GM19025 (cell line): ENCODE data around the gene KCNJ2.

Experiments used
- ATAC-seq: cut with Tn5 transposase; IDR thresholded peaks from one replicate; pipeline ENCODE4 v1.9.1; 2021; ENCODE audit warnings: mild to moderate bottlenecking, low read depth, moderate library complexity; ENCODE audit not compliant: unreplicated experiment

KCNJ2 gene

DNA sequence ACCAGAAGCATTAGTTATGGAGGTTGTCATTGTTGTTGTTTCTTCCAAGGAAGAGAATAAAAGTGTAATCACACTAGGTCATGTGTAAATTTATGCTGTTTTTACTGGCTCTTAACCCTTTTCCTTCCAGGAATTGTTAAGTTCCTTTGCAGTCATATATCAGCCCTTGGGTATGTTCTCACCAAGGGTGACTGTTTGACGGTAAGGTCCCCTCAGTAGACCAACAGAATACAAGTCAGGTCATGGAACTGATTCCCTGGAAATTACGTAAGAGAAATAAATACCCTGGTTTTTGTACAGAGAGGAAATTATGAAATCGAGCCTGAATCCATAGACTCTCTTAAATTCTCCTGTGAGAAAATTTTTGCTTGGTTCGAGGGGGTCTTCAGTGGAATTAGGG lies 11.2 kb upstream of the KCNJ2 start:
- no peak for ATAC-seq

DNA sequence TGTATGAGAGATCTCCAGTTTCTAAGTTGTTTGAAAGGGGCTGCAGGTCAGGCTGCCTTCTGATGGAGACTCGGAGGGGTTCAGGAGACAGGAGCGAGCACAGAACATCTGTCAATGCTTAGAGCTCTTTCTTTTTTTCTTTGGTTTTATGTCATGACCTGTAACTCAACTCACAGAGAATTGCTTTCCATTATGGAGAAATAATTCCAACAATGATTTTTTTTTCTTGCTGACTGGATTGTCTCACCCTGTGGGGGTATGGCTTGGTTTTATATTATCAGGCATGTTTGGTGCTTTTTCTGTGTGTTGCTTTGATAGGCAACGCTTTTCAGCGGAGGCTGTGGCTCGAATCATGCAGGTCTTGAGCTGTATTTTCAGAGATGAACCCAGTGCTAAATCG lies 10.7 kb upstream of the KCNJ2 start:
- ATAC-seq, result no peak

DNA sequence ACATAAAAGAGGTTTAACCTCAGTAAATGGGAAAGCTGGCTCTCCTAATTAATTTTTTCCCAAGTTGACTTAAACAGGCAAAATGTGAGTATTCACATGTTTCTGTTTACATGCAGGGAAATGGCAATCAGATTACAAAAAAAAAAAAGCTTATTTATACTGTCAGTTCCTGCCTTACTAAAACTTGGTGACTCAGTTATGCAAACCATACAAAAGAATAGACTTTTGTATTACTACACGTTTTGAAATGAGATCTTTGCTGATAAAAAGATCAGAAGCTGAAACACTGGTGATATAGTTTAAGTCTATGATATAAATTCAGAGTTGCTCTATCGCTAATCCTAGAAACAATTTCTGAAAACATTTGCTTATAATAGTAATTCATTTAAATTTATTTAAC lies 9.4 kb upstream of the KCNJ2 start:
- no peak for ATAC-seq

DNA sequence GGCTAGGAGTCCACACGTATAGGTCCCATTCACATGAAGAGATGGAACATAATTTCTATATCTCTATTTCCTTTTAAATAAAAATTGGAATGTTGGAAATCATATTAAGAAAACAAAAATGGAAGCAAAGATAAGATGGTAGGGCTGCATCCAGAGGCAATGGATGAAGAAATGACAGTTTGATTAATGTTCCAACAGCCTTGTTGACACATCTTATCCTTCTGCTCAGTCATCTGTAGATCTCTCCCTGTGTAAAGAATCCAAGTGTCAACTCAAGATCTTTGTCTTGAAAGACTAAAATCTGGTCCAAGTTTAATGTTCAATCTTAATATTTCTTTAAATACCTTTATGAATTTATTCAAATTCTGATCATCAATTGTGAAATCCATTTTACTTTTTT lies 7.8 kb upstream of the KCNJ2 start:
- no peak for ATAC-seq

DNA sequence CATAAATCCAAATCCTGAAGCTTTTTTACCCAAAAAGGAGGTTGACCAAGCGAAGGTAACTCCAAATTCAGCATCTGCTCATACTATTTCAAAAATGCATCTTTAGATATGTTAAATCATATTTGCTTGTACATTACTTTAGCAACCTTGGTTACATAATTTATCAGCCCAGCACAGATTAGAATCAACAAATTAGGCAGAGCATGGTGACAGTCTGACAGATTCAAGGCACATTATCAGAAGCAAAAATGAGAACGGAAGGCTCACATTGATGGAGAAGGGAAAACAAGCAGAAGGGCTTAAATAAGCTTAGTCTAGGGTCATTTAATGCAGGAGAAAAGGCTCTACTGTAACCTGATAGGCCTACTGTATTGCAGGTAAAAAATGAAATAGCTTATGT lies 3.9 kb upstream of the KCNJ2 start:
- no peak for ATAC-seq

DNA sequence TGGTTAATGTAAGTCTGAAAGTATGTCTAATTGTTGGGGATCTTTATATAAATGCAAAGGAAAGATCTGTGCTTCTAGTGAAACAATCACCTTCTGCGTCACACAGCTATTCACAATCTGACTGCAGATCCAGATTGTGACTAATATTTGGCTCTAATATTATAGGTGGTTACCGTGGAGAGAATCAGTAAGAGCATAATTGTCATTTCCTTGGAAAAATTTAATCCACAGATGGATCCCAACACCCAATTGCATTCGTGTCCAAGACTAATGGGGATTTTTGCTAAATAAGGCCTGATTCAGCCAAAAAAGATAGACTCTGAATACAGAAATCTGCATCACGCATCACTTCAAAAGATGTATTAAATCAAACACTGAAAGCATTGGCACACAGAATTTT lies 2.7 kb upstream of the KCNJ2 start:
- ATAC-seq, result no peak

DNA sequence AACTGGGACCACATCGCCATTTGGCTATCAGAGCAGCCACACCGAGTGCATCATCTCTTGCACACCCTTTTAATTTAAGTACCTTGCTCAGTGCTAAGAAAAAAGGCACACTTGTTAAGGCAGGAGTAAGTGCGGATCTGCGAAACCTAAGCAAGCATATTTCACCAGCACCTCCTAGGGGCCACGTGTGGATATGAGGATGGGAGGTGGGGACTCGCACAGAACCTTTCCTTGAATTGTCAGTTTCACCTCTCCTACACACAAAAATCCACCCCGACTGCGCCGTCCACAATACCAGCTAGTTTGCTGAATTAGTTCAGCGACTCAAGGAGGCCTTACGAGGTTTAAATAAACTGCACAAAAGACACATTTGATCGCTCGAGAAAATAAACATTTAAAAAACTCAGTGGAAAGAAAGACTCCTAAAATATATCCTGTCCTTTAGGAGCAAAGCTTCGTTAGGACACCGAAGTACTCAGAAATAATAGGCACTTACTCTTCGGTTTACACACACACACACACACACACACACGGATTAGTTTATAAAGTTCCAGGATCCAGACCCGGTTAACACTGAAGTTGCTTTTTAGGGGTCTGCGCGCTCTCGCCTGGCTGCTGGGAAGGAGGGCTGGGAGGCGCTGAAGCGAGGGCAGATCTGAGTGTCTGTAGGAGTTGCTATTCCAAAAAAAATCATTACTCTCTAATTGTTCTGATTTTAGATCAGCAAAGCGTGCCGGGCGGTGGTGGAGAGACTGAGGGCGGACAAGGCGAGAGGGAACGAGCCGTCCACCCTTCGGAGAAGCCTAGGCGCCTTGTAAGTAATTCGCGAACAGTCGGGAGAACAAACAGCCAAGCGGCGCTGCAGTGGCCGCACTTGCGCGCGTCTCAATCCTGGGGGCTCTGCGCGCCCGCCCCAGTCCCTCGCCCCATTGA lies 1.0 kb upstream of the KCNJ2 start:
- ATAC-seq, result peak; percentile 14

DNA sequence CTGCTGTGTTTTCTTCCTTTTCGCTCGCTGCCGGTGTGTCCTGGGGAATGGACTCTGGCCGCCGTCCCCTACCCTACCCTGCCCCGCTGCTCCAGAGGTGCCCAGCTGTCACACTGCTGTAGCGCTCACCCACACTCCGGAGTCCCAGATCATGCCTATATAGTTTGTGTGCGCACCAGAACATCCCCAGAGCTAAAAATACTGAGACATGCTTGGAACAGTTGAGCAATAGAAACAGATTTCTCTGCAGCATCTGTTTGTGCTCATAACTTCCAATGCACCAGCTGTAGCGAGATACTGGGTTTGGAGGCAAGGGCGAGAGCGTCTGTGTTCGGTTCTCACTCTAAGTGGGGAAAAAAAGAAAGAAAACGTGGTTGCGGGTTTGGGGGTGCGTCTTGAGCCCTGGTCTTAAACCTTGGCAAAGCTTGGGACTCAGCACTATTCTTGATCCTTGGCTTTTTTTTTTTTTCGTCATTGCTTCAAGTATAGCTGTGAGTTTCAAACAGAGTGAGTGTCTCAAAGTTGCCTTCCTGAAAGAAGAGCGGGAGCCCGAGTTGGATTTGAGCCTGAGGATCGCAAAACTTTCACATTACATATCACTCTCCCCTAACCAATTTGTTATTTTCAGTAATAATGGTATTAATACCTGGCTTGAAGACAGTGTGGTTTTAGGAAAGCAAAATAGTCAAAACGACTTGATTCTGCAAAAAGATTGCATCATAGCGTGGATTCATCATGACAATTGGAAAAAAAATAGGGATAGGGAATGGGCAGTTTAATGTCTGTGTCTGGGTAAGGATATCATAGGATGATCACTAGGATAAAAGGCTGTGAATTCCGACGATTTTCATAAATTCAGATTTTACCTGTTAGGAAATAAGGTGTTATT lies 621 bp downstream of the KCNJ2 start:
- peak; percentile 7 for ATAC-seq

DNA sequence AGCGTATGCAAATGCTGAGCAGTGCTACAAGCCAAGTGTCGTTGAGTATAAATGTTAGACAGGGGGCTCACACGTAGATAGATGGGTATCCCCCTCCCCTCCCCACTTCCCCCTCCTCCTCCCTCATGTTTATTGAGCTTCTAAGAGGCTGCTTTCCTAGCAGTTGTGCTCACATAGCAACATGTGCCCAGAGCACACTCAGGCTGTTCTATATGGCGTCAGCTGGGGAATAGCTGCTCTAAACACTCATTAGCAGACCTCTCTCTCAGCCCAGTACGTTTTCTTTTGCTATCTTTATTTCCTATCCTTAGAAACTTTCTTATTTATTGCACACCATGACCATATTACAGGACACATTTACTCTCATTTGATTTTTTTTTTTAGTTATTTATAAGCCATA lies 1.8 kb downstream of the KCNJ2 start:
- ATAC-seq, result no peak

DNA sequence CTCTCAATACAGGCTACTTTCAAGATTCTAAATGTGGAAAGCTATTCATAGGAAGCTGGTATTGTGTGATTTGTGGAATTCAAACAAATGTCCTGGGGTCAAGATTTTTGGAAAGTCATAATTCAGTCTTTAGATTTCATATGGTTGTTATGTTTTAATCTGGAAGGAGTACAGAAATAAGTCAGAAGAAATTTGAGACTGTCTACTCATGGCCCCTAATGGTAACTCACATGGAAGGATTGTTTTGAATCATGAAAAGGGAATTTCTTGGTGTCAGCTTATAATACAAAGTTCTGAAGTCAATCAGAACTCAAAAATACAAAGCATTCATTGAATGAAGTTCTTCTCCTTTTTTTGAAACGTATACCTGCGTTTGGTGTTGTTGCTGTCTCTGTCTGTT lies 3.1 kb downstream of the KCNJ2 start:
- ATAC-seq, result no peak

DNA sequence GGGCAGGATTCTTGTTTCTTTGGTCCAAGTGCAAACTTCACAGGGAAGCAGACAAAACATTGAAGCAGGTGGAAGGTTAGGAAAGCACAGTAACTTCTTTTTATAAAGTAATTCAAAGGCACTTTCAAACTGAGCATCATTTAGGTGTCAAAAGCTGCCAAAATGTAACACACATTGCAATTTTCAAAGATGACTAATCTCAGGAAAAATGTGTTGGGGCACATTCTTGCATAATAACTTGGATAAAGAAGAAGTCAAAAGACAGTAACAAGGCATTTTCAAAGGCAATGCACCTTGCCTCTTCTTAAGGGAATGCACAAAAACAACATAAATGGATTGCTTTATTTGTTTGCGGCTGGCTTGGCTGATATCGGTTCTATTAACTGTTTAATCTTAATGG lies 3.6 kb downstream of the KCNJ2 start:
- no peak for ATAC-seq

DNA sequence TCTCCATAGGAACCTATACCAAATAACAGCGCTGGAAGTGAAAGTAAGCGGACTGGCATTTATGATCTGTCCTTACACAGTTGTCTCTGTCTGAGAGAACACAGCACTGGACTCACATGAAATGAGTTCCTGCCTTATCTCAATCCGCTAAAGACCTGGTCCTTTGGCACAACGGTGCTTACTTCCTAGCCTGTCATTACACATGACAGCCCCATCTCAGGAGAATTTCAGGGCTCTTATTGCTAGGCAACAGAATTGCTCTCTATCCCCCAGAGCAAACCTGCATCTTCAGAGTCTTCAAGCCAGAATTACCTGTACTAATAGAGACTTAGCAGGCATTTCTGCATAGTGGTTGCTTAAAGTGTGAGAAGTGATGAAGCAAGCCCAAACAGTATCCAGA lies 4.3 kb downstream of the KCNJ2 start:
- ATAC-seq, result no peak

DNA sequence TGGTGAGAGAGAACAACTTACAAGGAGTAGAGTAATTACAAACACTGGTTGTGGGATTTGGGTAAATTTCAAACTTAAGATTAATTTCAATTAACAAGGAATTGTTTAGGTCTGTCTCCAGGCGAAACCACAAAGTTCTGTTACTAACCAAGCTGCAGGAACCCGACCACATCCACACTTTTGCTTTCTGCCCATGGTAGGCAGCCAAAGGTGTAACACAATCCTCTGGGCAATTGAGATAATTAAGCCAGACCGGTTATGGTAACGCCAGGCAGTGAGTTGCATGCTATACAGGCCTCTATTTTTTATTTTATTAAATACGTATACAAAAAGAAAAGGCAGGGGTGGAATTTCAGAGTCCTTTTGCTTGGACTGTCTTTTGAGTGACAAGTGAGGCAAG lies 12.0 kb downstream of the KCNJ2 start:
- no peak for ATAC-seq

DNA sequence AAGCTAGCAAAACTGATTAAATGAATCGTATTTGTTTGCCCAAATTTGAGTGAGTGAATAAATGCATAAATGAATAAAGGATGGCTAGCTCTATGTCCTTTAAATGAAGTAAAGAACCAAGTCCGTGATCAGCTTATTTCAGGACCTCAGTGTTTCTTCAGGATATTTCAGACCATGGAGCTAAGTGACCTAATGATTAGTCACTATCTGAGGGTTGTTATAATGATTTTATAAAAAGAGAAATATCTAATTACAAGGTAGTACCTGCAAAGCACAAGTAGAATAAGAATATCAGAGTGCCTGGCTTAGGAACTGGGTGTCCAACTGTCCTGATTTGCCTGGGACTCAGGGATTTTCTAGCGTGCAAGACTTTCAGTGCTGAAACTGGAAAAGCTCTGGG lies 12.5 kb downstream of the KCNJ2 start:
- no peak for ATAC-seq

DNA sequence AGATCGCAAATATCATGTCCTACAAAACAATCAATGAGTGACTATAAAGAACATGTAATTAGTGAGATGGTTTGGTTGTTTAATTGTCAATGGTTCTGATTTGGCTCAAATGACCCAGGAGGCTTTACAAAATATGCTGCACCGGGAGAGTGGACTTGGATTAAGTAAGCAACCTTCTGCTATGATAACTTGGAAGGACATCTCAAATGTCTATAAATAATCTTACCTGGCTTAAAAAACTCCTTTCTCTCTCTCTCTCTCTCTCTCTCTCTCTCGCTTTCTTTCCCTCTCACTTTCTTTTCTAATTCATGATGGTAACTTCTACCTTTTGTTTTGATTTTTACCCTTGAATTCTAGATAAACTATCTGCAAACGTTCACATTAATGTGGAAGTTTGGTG lies 14.2 kb downstream of the KCNJ2 start:
- no peak for ATAC-seq

DNA sequence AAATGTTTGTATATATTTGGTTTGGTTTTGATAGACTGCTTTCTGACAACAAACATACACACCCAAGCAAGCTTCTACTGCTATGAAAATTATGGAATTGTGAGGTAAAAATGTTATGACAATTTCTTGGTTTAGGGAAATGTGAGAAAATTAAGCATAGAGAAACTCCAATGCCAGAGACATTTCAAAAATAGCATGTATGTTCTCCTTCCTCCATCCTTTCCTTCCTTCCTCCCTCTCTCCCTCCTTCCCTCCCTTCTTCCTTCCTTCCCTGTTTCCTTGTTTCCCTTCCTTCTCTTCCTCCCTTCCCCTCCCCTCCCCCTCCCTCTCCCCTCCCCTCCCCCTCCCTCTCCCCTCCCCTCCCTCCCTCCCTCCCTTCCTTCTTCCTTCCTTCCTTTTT lies 14.9 kb downstream of the KCNJ2 start:
- no peak for ATAC-seq

DNA sequence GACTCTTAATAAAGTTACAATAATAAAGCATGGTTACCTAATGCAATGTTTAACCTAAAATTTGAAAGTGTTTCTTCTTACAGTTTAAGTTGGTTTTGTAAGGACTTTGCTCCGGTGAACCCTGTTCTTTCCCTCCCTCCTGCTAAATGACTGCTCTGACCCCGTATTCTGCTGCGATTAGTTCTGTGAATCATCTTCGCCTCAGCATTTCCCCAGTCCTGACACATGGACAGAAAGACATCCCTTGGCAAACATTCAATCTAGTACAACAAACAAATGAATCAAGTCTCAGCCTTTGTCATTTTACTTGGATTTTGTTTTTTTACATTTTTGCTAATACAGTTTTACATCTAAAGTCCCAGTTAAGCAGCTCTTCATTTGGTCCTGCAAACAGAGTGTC lies 15.4 kb downstream of the KCNJ2 start:
- no peak for ATAC-seq

DNA sequence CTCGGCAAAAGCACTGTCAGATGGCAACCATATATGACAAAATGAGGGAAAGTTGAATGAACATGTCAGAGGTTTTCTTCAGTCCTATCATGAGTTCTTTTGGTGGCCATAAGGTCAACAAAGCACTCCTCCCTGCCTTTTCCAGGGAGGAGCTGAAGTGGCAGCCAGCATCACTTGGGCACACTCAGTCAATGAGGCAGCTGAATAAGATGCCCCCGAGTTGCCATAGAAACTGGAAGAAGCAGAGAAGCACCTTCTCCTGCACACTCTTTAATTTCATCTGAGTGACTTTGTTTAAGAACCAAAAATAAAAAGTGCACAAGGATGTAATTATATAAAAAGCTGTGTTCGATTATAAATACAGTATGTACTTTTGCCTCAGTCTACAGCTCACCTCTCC lies 16.0 kb downstream of the KCNJ2 start:
- no peak for ATAC-seq

DNA sequence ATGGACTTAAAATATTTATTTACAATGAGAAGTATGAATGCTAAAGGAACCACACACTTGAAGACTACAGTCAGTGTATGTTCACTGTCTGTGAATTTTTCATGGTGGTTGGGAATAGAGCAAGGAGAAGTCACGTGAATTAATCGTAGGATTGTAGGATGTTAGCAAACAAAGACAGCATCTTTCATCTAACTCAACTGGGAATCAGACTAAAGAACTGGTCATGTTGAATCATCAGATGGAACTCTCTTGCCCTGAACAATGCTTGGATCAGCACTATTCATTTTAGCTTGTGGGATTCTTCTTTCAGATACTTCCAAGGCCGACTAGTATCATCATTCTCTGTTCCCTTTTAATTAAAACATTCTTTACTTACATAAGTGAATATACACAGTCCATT lies 18.1 kb downstream of the KCNJ2 start:
- no peak for ATAC-seq

DNA sequence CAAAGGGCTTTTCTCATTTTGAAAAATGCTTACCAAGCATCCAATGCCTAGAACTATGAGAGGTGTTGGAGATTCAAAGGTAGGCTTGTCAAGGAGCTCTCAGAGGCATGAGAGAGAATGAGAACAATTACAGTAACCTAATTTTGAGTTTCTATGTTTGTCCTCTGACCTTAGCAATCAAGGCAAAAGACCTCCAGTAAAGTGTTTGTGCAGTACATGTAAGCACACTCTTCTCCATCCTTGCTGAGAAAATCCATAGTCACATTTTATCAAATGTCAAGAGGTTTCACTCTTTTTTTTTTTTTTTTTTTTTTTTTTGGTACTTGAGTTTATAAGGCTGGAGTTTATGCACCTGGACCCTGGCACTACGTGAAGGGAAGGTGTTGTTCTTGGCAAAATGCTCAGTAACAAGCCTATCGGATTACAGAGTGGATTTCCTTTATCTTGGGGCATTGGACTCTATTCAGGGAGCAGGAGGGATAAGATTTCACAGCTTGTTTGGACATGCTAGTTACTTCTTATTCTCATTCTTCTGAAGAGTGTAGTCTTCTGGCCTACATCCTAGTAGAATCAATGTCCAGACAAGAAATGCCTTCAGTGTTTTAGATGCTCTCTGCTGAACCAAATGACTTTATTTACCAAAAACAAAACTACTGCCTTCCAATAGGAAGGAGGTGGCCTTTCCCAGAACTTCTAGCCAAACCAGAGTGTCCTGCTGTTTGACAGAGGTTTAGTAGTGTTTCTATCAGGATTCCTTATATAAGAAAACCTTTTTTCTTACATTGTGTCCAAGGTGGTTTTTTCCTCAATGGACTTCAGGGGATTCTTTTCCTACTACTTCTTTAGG lies 21.9 kb downstream of the KCNJ2 start:
- no peak for ATAC-seq

DNA sequence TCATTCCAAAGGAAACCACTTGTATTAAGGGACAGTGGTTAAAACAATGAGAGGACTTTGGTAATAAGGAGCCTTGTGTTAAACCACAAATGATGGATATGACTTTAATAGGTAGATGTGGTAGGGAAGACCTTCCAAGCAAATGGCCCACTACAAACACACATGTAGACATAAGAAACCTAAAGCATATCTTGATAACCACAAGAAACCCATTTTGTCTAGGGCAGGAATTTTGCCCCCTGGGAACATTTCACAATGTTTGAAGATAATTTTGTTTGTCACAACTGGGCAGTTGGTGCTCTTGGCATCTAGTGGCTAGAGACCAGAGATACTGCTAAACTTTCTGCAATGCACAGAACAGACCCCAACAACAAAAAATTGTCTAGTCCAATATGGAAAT lies 25.8 kb downstream of the KCNJ2 start:
- no peak for ATAC-seq
